MM.1S (cell line): Measurements from ENCODE around the gene TBC1D21.

Source experiments
- DNase-seq: peaks from one replicate; pipeline ENCODE4 v3.0.0-alpha.2; 2015
- H2AFZ ChIP-seq: fragments of 300-600 bp; sonication (generic); 2 replicates; pipeline ENCODE4 v1.6.0; 2016; ENCODE audit warnings: antibody characterized with exemption, low read length
- H3F3A ChIP-seq: fragments of 300-600 bp; sonication (generic); 2 replicates; pipeline ENCODE4 v1.6.1; 2016; ENCODE audit warnings: mild to moderate bottlenecking, antibody characterized with exemption, low read length, moderate library complexity, mixed read lengths; ENCODE audit not compliant: insufficient read depth
- H3K27ac ChIP-seq: fragments of 300-600 bp; sonication (generic); 2 replicates; pipeline ENCODE4 v1.5.1; 2016; ENCODE audit warnings: mild to moderate bottlenecking, low read length
- H3K27me3 ChIP-seq: fragments of 300-600 bp; sonication (generic); replicated peaks from 2 replicates; pipeline ENCODE4 v1.6.0; 2016; ENCODE audit warnings: low read length; ENCODE audit not compliant: insufficient read depth
- H3K36me3 ChIP-seq: fragments of 300-600 bp; sonication (generic); replicated peaks from 2 replicates; pipeline ENCODE4 v1.6.1; 2016; ENCODE audit warnings: mild to moderate bottlenecking, low read length, mixed read lengths; ENCODE audit not compliant: insufficient read depth
- H3K4me1 ChIP-seq: fragments of 300-600 bp; sonication (generic); 2 replicates; pipeline ENCODE4 v1.6.1; 2016; ENCODE audit warnings: low read length, mixed read lengths
- H3K4me2 ChIP-seq: fragments of 300-600 bp; sonication (generic); 2 replicates; pipeline ENCODE4 v1.6.0; 2016; ENCODE audit warnings: low read depth, low read length
- H3K4me3 ChIP-seq: fragments of 300-600 bp; sonication (generic); 2 replicates; pipeline ENCODE4 v1.5.1; 2016; ENCODE audit warnings: low read length, mixed read lengths
- H3K79me2 ChIP-seq: fragments of 300-600 bp; sonication (generic); 2 replicates; pipeline ENCODE4 v1.6.1; 2016; ENCODE audit warnings: mixed run types, low read length, mixed read lengths
- H3K9ac ChIP-seq: fragments of 300-600 bp; sonication (generic); 2 replicates; pipeline ENCODE4 v1.6.1; 2016; ENCODE audit warnings: low read length, mixed read lengths
- H3K9me2 ChIP-seq: fragments of 300-600 bp; sonication (generic); replicated peaks from 2 replicates; pipeline ENCODE4 v1.6.1; 2016; ENCODE audit warnings: mild to moderate bottlenecking, low read length, mixed read lengths; ENCODE audit not compliant: insufficient read depth
- H3K9me3 ChIP-seq: fragments of 300-600 bp; sonication (generic); replicated peaks from 2 replicates; pipeline ENCODE4 v1.6.1; 2016; ENCODE audit warnings: mild to moderate bottlenecking, low read length, mixed read lengths; ENCODE audit not compliant: insufficient read depth
- H4K20me1 ChIP-seq: fragments of 300-600 bp; sonication (generic); 2 replicates; pipeline ENCODE4 v1.6.1; 2016; ENCODE audit warnings: mild to moderate bottlenecking, low read length, moderate library complexity, mixed read lengths; ENCODE audit not compliant: insufficient read depth
- EZH2 ChIP-seq: fragments of 300-600 bp; sonication (generic); optimal IDR thresholded peaks from 2 replicates; pipeline ENCODE3; 2017; ENCODE audit warnings: low read depth, mild to moderate bottlenecking, antibody characterized with exemption, low read length, mixed read lengths
- EZH2phosphoT487 ChIP-seq: fragments of 300-600 bp; sonication (generic); IDR thresholded peaks from 2 replicates; pipeline ENCODE4 v1.6.1; 2018; ENCODE audit warnings: antibody characterized with exemption, low read length
- TF ChIP-seq, protein P1 (sequence below): fragments of 300-600 bp; sonication (generic); IDR thresholded peaks from 2 replicates; pipeline ENCODE4 v1.5.1; 2016; ENCODE audit warnings: antibody characterized with exemption, low read length, mixed read lengths

TBC1D21 gene

DNA sequence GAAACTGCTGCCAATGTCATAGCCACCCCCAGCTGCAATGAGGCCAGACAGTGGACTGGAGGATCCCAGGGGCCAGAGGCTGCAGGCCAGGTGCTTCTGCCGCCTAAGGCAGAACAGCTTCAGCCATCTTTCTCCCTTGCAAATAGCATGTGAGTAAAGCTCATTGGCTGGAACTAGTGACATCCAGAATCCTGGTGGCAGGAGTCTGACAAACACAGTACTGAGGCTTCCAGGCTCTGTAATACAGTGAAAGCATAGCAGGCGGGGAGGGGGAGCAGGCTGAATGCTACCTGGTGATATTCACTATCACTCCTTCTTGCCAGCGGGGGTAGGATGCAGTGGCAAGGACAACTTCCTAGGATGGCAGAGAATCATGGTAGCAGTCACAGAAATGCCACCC, 36.5 kb upstream of the TBC1D21 start:
- no peak overlapping the region for H2AFZ ChIP-seq
- TF ChIP-seq, protein P1, sequence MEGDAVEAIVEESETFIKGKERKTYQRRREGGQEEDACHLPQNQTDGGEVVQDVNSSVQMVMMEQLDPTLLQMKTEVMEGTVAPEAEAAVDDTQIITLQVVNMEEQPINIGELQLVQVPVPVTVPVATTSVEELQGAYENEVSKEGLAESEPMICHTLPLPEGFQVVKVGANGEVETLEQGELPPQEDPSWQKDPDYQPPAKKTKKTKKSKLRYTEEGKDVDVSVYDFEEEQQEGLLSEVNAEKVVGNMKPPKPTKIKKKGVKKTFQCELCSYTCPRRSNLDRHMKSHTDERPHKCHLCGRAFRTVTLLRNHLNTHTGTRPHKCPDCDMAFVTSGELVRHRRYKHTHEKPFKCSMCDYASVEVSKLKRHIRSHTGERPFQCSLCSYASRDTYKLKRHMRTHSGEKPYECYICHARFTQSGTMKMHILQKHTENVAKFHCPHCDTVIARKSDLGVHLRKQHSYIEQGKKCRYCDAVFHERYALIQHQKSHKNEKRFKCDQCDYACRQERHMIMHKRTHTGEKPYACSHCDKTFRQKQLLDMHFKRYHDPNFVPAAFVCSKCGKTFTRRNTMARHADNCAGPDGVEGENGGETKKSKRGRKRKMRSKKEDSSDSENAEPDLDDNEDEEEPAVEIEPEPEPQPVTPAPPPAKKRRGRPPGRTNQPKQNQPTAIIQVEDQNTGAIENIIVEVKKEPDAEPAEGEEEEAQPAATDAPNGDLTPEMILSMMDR = no peak
- TF ChIP-seq EZH2 = no peak
- no peak for TF ChIP-seq EZH2phosphoT487
- no peaks in the 10 kb centered on the region for H3F3A ChIP-seq
- no peaks in the 10 kb centered on the region for H3K9me2 ChIP-seq
- H3K79me2 ChIP-seq = no peaks in the 10 kb centered on the region
- no peak overlapping the region for H3K4me2 ChIP-seq
- no peak overlapping the region for H3K27ac ChIP-seq
- no peaks in the 10 kb centered on the region for H4K20me1 ChIP-seq
- DNase-seq = no peak
- no peak overlapping the region for H3K4me3 ChIP-seq
- no peaks in the 10 kb centered on the region for H3K9me3 ChIP-seq
- peaks cover 85% of the 10 kb centered on the region for H3K27me3 ChIP-seq
- H3K36me3 ChIP-seq = no peaks in the 10 kb centered on the region
- H3K4me1 ChIP-seq = no peaks in the 10 kb centered on the region
- H3K9ac ChIP-seq = no peak overlapping the region

DNA sequence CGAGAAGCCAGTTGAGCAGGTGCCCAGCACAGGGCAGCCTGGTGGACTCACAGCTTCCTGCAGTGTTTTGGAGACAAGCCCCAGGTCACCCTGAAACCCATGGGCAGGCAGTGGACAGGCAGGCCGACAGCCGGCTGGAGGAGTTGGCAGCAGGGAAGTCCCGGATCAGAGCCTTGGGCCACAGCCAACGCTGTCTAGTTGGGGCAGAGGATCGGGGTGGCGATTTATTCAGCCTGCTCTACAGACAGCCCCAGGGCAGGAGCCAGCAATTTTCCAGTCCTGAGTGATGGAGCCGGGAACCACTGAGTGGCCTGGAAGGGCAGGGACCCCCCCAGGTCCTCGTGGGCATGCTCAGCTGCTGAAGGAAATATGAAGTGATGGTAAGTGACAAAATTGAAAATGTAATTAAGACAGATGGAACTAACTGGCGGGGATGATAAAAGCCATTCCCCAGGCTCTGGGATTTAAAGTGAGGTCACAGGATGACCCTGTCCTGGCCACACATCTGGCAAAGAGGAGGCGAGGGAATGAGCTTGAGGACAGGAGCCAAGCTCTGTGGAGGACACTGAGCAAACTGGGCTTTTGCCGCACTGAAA, 34.4 kb upstream of the TBC1D21 start:
- H3K9ac ChIP-seq = no peak overlapping the region

DNA sequence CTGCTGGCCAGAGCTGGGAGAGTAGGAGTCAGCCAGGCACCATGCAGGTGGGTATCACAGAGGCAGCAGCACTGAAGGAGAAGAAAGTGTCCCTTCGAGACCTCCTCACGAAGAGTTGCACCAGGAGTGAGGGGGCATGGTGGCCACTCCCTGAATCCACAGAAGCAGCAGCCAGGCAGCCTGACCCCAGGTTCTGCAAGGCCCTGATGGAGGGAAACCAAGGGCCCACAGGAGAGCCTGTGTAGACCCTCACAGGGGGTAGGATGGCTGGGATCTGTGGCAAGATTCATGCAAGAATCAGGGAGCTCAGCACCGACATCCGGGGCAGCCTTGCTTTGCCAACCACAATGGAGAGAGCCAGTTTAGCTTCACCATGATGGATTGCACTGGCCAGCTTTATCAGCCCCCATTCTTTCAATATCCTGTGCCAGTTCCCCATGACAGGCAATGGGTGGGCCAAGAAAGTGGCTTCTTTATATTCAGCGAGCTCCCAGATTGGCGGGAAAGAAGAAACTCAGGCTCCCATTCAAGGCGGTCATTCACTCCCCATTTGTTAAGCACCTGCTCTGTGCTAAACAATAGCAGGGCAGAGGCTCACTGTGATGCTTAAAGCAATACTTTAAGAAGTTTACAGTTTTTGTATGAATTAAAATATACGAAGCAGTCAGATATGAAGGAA, 33.5 kb upstream of the TBC1D21 start:
- H3K79me2 ChIP-seq = no peaks in the 10 kb centered on the region
- H3K27ac ChIP-seq = no peak overlapping the region
- no peaks in the 10 kb centered on the region for H3K4me1 ChIP-seq
- DNase-seq = no peak
- no peak for TF ChIP-seq EZH2phosphoT487
- TF ChIP-seq EZH2 = no peak
- TF ChIP-seq, protein P1 = no peak
- no peaks in the 10 kb centered on the region for H3K36me3 ChIP-seq
- no peaks in the 10 kb centered on the region for H4K20me1 ChIP-seq
- H3K4me3 ChIP-seq = no peak overlapping the region
- no peaks in the 10 kb centered on the region for H3F3A ChIP-seq
- H3K9me2 ChIP-seq = no peaks in the 10 kb centered on the region
- peaks cover 86% of the 10 kb centered on the region for H3K27me3 ChIP-seq
- H3K4me2 ChIP-seq = no peak overlapping the region
- H3K9me3 ChIP-seq = no peaks in the 10 kb centered on the region
- no peak overlapping the region for H3K9ac ChIP-seq
- no peak overlapping the region for H2AFZ ChIP-seq

More for the DNA sequence above, 34.4 kb upstream of the TBC1D21 start:
- H2AFZ ChIP-seq = no peak overlapping the region
- no peak for TF ChIP-seq EZH2
- TF ChIP-seq, protein P1 = no peak
- TF ChIP-seq EZH2phosphoT487 = no peak
- no peak overlapping the region for H3K27ac ChIP-seq
- no peaks in the 10 kb centered on the region for H3K79me2 ChIP-seq
- H3K4me2 ChIP-seq = no peak overlapping the region
- no peaks in the 10 kb centered on the region for H3K36me3 ChIP-seq
- no peaks in the 10 kb centered on the region for H4K20me1 ChIP-seq
- no peak overlapping the region for H3K4me3 ChIP-seq
- no peaks in the 10 kb centered on the region for H3K9me3 ChIP-seq
- H3K9me2 ChIP-seq = no peaks in the 10 kb centered on the region
- DNase-seq = no peak
- no peaks in the 10 kb centered on the region for H3F3A ChIP-seq
- peaks cover 87% of the 10 kb centered on the region for H3K27me3 ChIP-seq
- H3K4me1 ChIP-seq = no peaks in the 10 kb centered on the region
